OCI-LY7 (cell line): ENCODE data around the gene FAM222A. TPM values are rescaled to one million over a fixed set of nuclear protein-coding genes. Genes with fewer than 3 reads are reported as not detected.

Experiments
- BruUV-seq: library from RNA; stranded (reverse); fragments of 400-500 nt; replicated peaks from 2 replicates; lab custom pipeline; 2021; lab: Mats Ljungman, UMichigan
- CTCF ChIA-PET: fragments of 300-600 bp; sonication (Branson Sonifier 250); formaldehyde crosslinking; loops from one replicate; lab custom pipeline; 2022; ENCODE audit warnings: antibody characterized with exemption; ENCODE audit not compliant: unreplicated experiment; lab: Charles Lee
- POLR2A ChIA-PET: fragments of 300-600 bp; sonication (Branson Sonifier 250); formaldehyde crosslinking; loops from one replicate; lab custom pipeline; 2022; ENCODE audit warnings: antibody characterized with exemption; lab: Charles Lee
- DNase-seq: peaks from one replicate; pipeline ENCODE4 v3.0.0-alpha.2; 2015; ENCODE audit warnings: low spot score
- H2AFZ ChIP-seq: fragments of 200-600 bp; sonication (generic), shearing (Covaris generic); 2 replicates; pipeline ENCODE4 v1.6.1; 2014; ENCODE audit warnings: mild to moderate bottlenecking, antibody characterized with exemption, low read length, moderate library complexity
- H3K27ac ChIP-seq: fragments of 200-600 bp; sonication (generic); 2 replicates; pipeline ENCODE4 v1.5.1; 2014; ENCODE audit warnings: mixed run types, low read depth, mild to moderate bottlenecking, moderate library complexity, low read length, inconsistent platforms; ENCODE audit not compliant: poor library complexity, severe bottlenecking
- H3K36me3 ChIP-seq: fragments of 200-600 bp; sonication (generic); 2 replicates; pipeline ENCODE4 v1.6.1; 2014; ENCODE audit warnings: mild to moderate bottlenecking, antibody characterized with exemption, low read length, moderate library complexity, mixed read lengths; ENCODE audit not compliant: insufficient read depth
- H3K4me1 ChIP-seq: fragments of 200-600 bp; sonication (generic); 2 replicates; pipeline ENCODE4 v1.5.1; 2014; ENCODE audit warnings: mild to moderate bottlenecking, low read length; ENCODE audit not compliant: insufficient read depth, poor library complexity, severe bottlenecking
- H3K4me2 ChIP-seq: fragments of 200-600 bp; sonication (generic); 2 replicates; pipeline ENCODE4 v1.6.1; 2014; ENCODE audit warnings: mild to moderate bottlenecking, low read length
- H3K4me3 ChIP-seq: fragments of 200-600 bp; sonication (generic); 2 replicates; pipeline ENCODE4 v1.5.1; 2014; ENCODE audit warnings: mild to moderate bottlenecking, low read depth, low read length; ENCODE audit not compliant: poor library complexity, severe bottlenecking
- H3K79me2 ChIP-seq: fragments of 200-600 bp; sonication (generic); 2 replicates; pipeline ENCODE4 v1.6.1; 2016; ENCODE audit warnings: low read depth, mild to moderate bottlenecking, low read length, moderate library complexity, mixed read lengths; ENCODE audit not compliant: insufficient read depth
- H3K9me2 ChIP-seq: fragments of 200-600 bp; sonication (generic); 2 replicates; pipeline ENCODE4 v1.6.1; 2016; ENCODE audit warnings: mild to moderate bottlenecking, low read length, mixed read lengths; ENCODE audit not compliant: insufficient read depth
- H3K9me3 ChIP-seq: fragments of 200-600 bp; sonication (generic); 2 replicates; pipeline ENCODE4 v1.6.1; 2014; ENCODE audit warnings: mild to moderate bottlenecking, mixed run types, low read length, mixed read lengths
- H4K20me1 ChIP-seq: fragments of 200-600 bp; sonication (generic); 2 replicates; pipeline ENCODE4 v1.6.1; 2014; ENCODE audit warnings: mild to moderate bottlenecking, antibody characterized with exemption, low read length, moderate library complexity, mixed read lengths; ENCODE audit not compliant: insufficient read depth
- EZH2phosphoT487 ChIP-seq: fragments of 200-600 bp; sonication (generic); IDR thresholded peaks from 2 replicates; pipeline ENCODE4 v1.6.1; 2018; ENCODE audit warnings: low read depth, borderline replicate concordance, mild to moderate bottlenecking, mixed run types, antibody characterized with exemption, low read length, moderate library complexity, mixed read lengths
- intact Hi-C: fragments of 100-400 bp; cut with micrococcal nuclease; formaldehyde crosslinking; loops from one replicate; pipeline ENCODE4 v1.10.0; 2022; ENCODE audit not compliant: unreplicated experiment
- total RNA-seq, 2 experiments: library from RNA; depleted of rRNA in 1 of 2; stranded (reverse); fragments of >200 nt in 1 of 2; shearing (Covaris generic) in 1 of 2; gene quantifications; 2 replicates each; pipeline ENCODE4 v1.2.3, GENCODE V29; 2014 to 2022
- TF ChIP-seq, protein P1 (sequence below): fragments of 200-600 bp; sonication (generic); conservative IDR thresholded peaks from 2 replicates; pipeline ENCODE4 v1.5.1; 2014; ENCODE audit warnings: mild to moderate bottlenecking, antibody characterized with exemption, low read length, moderate library complexity, mixed read lengths

The FAM222A gene
- total RNA-seq, 2 experiments from 2014 or later, result 0.98 to 1.8 TPM

DNA sequence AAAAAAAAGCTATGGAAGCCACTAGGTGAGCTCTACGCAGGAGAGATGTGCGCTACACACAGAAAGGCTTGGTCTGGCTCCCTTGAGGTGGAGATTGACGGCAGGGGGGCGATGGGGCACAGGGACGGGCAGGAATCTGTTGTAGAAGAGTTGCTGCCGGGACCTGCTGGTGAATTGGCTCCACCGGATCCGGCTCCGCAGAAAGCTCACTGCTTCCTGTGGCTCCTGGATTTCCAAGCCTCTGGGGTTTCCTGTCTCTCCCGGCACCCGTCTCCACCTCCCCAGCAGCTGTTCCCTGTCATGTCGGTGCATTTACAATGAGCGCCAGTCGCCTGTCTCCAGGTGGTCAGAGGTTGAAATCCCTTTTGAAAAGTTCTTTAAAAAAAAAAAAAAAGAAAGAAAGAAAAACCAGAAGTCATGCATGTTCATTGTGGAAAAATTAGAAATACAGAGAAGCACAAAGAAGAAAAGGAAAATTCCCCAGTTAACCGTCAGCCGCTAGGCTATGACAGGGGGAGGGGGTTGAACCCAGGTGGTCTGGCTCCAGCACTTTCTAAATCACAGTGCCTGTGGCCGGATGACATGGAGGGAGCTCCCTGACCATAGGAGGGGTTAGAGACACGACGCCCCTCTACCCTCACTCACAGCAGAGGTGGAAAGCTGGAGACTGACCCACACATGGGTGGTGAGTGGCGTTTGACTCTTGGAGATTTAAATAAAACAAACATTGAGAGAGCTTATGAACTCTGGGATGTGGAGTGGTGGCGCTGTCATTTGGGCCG is 20.8 kb downstream of the FAM222A start:
- Histone ChIP-seq H3K79me2 (no peaks in the 10 kb centered on the region), H4K20me1 (no peaks in the 10 kb centered on the region), H3K4me1 (no peaks in the 10 kb centered on the region), H3K9me2 (no peaks in the 10 kb centered on the region), H3K27ac (no peak overlapping the region), H2AFZ (no peak overlapping the region), H3K9me3 (no peaks in the 10 kb centered on the region), H3K36me3 (no peaks in the 10 kb centered on the region), H3K4me3 (no peak overlapping the region), H3K4me2 (no peak overlapping the region)
- no peak for DNase-seq
- POLR2A ChIA-PET, result interaction anchor here (0.6 kb wide), 2 partner anchors 161 to 253 kb away, joined by 3 to 5 read pairs; partner anchors contain the start of gene MMAB
- no TSS peak for BruUV-seq
- TF ChIP-seq EZH2phosphoT487, result no peak
- TF ChIP-seq, protein P1, sequence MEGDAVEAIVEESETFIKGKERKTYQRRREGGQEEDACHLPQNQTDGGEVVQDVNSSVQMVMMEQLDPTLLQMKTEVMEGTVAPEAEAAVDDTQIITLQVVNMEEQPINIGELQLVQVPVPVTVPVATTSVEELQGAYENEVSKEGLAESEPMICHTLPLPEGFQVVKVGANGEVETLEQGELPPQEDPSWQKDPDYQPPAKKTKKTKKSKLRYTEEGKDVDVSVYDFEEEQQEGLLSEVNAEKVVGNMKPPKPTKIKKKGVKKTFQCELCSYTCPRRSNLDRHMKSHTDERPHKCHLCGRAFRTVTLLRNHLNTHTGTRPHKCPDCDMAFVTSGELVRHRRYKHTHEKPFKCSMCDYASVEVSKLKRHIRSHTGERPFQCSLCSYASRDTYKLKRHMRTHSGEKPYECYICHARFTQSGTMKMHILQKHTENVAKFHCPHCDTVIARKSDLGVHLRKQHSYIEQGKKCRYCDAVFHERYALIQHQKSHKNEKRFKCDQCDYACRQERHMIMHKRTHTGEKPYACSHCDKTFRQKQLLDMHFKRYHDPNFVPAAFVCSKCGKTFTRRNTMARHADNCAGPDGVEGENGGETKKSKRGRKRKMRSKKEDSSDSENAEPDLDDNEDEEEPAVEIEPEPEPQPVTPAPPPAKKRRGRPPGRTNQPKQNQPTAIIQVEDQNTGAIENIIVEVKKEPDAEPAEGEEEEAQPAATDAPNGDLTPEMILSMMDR, result no peak
- CTCF ChIA-PET, result no interaction called here
- intact Hi-C loops, result no loop called here

DNA sequence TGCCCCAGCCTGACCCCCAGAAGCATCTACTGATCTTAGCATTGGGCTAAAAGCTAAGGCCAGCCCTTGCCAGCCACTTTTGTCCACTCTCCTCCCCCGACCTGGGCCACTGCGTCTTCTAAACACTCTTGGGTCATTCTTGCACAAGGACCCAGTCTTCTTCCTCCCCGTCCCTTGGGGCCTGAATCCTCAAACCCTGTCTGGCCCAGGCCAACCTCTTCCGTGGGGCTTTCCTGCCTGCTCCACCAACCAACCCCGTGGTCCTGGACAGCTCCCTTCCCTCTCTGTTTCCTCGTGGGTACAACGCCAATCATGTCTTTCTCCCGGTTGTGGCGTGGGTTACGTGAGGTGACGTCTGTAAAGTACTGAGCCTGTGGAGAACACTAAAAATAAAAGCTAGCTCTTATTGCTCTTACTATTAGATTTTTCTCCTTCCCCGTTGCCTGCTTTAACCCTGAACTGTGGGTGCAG is 21.5 kb downstream of the FAM222A start:
- no peaks in the 10 kb centered on the region for H4K20me1 ChIP-seq
- ChIA-PET POLR2A (no interaction called here), CTCF (no interaction called here)
- H3K9me2 ChIP-seq, result no peaks in the 10 kb centered on the region
- TF ChIP-seq EZH2phosphoT487, result no peak
- TF ChIP-seq, protein P1, result no peak
- H3K9me3 ChIP-seq, result no peaks in the 10 kb centered on the region
- no peaks in the 10 kb centered on the region for H3K79me2 ChIP-seq
- no peak overlapping the region for H3K27ac ChIP-seq
- BruUV-seq, result no TSS peak
- no peak overlapping the region for H2AFZ ChIP-seq
- no peaks in the 10 kb centered on the region for H3K36me3 ChIP-seq
- no peak overlapping the region for H3K4me2 ChIP-seq
- intact Hi-C loops, result no loop called here
- DNase-seq, result no peak
- H3K4me3 ChIP-seq, result no peak overlapping the region
- H3K4me1 ChIP-seq, result no peaks in the 10 kb centered on the region

GRCh38 chr12:109735825-109736551 is 22.4 kb downstream of the FAM222A start:
- ChIA-PET CTCF (no interaction called here), POLR2A (no interaction called here)
- no peak for DNase-seq
- no peaks in the 10 kb centered on the region for H3K79me2 ChIP-seq
- no peak overlapping the region for H2AFZ ChIP-seq
- H3K4me1 ChIP-seq, result no peaks in the 10 kb centered on the region
- H4K20me1 ChIP-seq, result no peaks in the 10 kb centered on the region
- H3K27ac ChIP-seq, result no peak overlapping the region
- no peak overlapping the region for H3K4me3 ChIP-seq
- H3K4me2 ChIP-seq, result no peak overlapping the region
- intact Hi-C loops, result no loop called here
- no peaks in the 10 kb centered on the region for H3K36me3 ChIP-seq
- H3K9me3 ChIP-seq, result no peaks in the 10 kb centered on the region
- BruUV-seq, result no TSS peak
- no peaks in the 10 kb centered on the region for H3K9me2 ChIP-seq
- TF ChIP-seq EZH2phosphoT487, result no peak
- TF ChIP-seq, protein P1, result no peak
